Measurements from ENCODE around the gene SPOUT1. TPM values are rescaled to one million over a fixed set of nuclear protein-coding genes. Genes with fewer than 3 reads are reported as not detected.

The SPOUT1 gene
- total and polyA plus RNA-seq, 8 donors: 14.8 to 32.8 (median 23.3) TPM

DNA sequence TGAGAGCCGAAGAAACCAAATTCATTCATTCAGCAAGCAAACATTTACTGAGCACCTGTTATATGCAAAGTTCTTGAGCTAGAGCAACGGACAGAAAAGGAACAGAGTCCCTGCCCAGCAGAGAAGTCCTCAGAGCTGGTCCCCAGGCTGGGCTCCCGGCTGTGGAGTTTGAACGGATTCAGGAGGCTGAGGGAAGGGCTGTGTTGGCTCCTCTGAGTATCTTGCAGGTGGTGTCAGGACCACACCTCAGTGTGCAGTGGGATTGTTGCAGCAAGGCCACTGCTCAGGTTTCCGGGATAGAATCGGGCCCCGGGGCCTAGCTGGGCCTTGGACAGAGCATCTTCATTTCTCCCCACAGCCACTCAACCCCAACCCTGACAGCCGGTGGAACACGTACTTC is 37.5 kb downstream of the SPOUT1 start:
- no peak overlapping the region for H3K4me3 ChIP-seq
- peaks cover 0 to 5% (median 4%) of the 10 kb centered on the region in 3 donors for H3K36me3 ChIP-seq
- H3K27ac ChIP-seq: no peak overlapping the region
- H3K9me3 ChIP-seq: no peaks in the 10 kb centered on the region
- no peaks in the 10 kb centered on the region for H3K27me3 ChIP-seq
- 72 to 77% methylated on average over 9 of the region's 9 CpGs for WGBS, 2 donors
- FAIRE-seq (no peak), DNase-seq (no peak), ATAC-seq (no peak)
- intact Hi-C loops (cut with DNase I): no loop called here
- H3K4me1 ChIP-seq: peaks cover 4 to 16% (median 4%) of the 10 kb centered on the region in 3 donors
- TF ChIP-seq, protein P1, sequence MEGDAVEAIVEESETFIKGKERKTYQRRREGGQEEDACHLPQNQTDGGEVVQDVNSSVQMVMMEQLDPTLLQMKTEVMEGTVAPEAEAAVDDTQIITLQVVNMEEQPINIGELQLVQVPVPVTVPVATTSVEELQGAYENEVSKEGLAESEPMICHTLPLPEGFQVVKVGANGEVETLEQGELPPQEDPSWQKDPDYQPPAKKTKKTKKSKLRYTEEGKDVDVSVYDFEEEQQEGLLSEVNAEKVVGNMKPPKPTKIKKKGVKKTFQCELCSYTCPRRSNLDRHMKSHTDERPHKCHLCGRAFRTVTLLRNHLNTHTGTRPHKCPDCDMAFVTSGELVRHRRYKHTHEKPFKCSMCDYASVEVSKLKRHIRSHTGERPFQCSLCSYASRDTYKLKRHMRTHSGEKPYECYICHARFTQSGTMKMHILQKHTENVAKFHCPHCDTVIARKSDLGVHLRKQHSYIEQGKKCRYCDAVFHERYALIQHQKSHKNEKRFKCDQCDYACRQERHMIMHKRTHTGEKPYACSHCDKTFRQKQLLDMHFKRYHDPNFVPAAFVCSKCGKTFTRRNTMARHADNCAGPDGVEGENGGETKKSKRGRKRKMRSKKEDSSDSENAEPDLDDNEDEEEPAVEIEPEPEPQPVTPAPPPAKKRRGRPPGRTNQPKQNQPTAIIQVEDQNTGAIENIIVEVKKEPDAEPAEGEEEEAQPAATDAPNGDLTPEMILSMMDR (IDR thresholded peaks at IDR 0.05): no peak

DNA sequence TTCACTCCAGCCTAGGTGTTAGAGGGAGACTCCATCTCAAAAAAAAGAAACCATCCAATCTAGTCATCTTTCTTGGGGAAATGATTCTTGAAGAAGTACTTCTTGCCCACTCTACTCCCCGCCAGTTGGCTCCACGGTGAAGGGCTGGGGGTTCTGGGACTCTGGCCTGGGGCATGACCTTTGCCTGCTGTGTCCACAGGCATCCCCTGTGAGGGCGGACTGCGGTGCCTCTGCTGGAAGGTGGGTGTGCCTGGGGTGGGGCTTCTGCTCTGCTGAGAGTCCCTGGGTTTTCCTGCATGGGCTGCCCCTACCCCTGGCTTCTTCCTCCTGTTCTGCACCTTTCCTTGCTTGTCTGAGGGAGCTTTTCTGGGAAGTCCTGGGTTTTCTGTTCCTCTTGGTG is 39.1 kb downstream of the SPOUT1 start:
- 89 to 93% methylated on average over 4 of the region's 4 CpGs for WGBS, 2 donors

DNA sequence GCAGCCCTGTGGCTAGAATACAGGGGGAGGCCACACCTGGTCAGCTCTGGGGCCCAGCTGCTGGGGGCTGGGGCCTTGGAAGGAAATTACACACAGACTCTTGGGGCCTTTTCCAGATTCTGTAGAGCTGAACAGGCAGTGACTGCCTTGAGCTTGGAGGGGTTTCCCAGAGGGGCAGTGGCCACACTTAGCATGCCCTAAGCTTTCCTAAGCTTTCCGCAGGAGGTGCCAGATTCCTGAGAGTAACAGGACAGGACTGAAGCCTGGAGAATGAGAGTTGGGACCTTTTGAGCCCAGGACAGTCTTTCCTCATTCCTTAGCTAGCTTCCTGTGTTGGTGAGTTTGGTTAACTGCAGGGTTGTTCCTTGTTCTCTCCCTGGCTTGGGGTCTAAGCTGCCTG is 41.1 kb downstream of the SPOUT1 start:
- intact Hi-C loops (cut with DNase I): no loop called here
- H3K27ac ChIP-seq: no peak overlapping the region
- TF ChIP-seq, protein P1 (IDR thresholded peaks at IDR 0.05): no peak
- H3K27me3 ChIP-seq: no peaks in the 10 kb centered on the region
- 91 to 100% methylated on average over 1 of the region's 1 CpG for WGBS, 2 donors
- H3K36me3 ChIP-seq: peaks cover 0 to 4% (median 0%) of the 10 kb centered on the region in 3 donors
- no peaks in the 10 kb centered on the region for H3K9me3 ChIP-seq
- ATAC-seq (no peak), FAIRE-seq (no peak), DNase-seq (no peak)
- H3K4me1 ChIP-seq: peaks cover 4 to 15% (median 4%) of the 10 kb centered on the region in 3 donors
- H3K4me3 ChIP-seq: peak overlapping the region in 2 of 4 donors; percentile 98 to 100

More for the DNA sequence above, 39.1 kb downstream of the SPOUT1 start:
- TF ChIP-seq, protein P1 (IDR thresholded peaks at IDR 0.05): no peak
- Histone ChIP-seq H3K27ac (no peak overlapping the region), H3K27me3 (no peaks in the 10 kb centered on the region), H3K36me3 (peaks cover 0 to 4% (median 0%) of the 10 kb centered on the region in 3 donors), H3K4me1 (peaks cover 4 to 16% (median 4%) of the 10 kb centered on the region in 3 donors), H3K4me3 (no peak overlapping the region), H3K9me3 (no peaks in the 10 kb centered on the region)
- ATAC-seq (no peak), DNase-seq (no peak), FAIRE-seq (no peak)
- intact Hi-C loops (cut with DNase I): no loop called here

DNA sequence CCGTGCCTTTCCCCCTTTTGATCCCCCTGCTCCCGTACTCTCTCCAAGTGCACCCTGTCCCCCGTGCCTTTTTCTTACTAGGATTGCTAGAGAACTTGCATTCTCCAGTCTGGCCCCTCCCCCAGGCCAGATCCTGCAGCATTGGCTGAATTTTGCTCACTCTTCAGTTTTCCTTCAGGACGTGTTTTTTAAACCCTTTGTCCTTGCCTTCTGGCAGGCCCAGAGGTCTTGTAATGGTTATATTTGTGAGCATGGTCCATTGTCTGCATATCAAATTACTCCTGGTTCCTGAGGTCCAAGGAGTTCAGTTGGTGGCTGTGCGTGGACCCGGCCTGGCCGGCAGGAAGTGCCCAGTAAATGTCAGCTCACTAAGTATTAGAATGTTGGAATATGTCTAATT is 41.9 kb downstream of the SPOUT1 start:
- no peaks in the 10 kb centered on the region for H3K27me3 ChIP-seq
- no peaks in the 10 kb centered on the region for H3K9me3 ChIP-seq
- TF ChIP-seq, protein P1 (IDR thresholded peaks at IDR 0.05): no peak
- peak overlapping the region; percentile 78 to 82 (median 81) for H3K27ac ChIP-seq
- peak overlapping the region; percentile 84 to 100 (median 98) for H3K4me3 ChIP-seq
- WGBS, 2 donors: 2 to 3% methylated on average over 7 of the region's 7 CpGs
- DNase-seq (peak in 1 of 6 donors; percentile 26), ATAC-seq (peak; percentile 30 to 52 (median 44)), FAIRE-seq (no peak)
- H3K36me3 ChIP-seq: peaks cover 0 to 4% (median 0%) of the 10 kb centered on the region in 3 donors
- peaks cover 4 to 7% (median 4%) of the 10 kb centered on the region in 3 donors for H3K4me1 ChIP-seq
- intact Hi-C loops (cut with DNase I): no loop called here
